Omental fat pad (tissue), 4 donors: ENCODE measurements around the gene HSF2BP. TPM values are rescaled to one million over a fixed set of nuclear protein-coding genes. Genes with fewer than 3 reads are reported as not detected.

Experiments used
- ATAC-seq: fragments of 150-250 bp; one replicate; pipeline ENCODE4 v1.9.1; 2016; ENCODE audit warnings: mild to moderate bottlenecking, moderate library complexity; ENCODE audit not compliant: low FRiP score
- DNase-seq: peaks from one replicate; pipeline ENCODE4 v3.0.0-alpha.2; 2019; ENCODE audit warnings: low spot score
- CTCF ChIP-seq, 3 donors: fragments of 450-650 bp; IDR thresholded peaks; one replicate each; pipeline ENCODE4 v1.5.1; 2016 to 2017; ENCODE audit warnings: antibody characterized with exemption in 3 of 3, mild to moderate bottlenecking in 3 of 3, moderate library complexity in 2 of 3
- total RNA-seq, 4 donors: library from RNA; depleted of rRNA; stranded (reverse); fragments of >200 nt; gene quantifications; one replicate each; pipeline ENCODE4 v1.1.0, GENCODE V29; 2016

Gene HSF2BP
- total RNA-seq, 4 donors from 2014 or later: 0.94 to 1.6 (median 1.1) TPM; not detected in 1

GRCh38 chr21:43608664-43609063, 50.6 kb downstream of the HSF2BP start:
- no peak for DNase-seq
- ATAC-seq: no peak
- no peak for TF ChIP-seq CTCF (IDR thresholded peaks at IDR 0.05)

DNA sequence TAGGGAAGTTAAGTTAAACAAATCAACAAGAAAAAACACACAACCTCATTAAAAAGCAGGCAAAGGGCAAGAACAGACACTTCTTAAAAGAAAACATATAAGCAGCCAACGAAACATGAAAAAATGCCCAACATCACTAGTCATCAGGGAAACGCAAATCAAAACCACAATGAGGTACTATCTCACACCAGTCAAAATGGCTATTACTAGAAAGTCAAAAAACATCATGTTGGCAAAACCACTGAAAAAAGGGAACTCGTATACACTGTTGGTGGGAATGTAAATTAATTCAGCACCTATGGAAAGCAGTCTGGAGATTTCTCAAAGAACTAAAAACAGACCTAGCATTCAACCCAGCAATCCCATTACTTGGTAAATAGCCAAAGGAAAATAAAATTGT, 51.1 kb downstream of the HSF2BP start:
- no peak for DNase-seq
- no peak for TF ChIP-seq CTCF (IDR thresholded peaks at IDR 0.05)
- ATAC-seq: no peak

DNA sequence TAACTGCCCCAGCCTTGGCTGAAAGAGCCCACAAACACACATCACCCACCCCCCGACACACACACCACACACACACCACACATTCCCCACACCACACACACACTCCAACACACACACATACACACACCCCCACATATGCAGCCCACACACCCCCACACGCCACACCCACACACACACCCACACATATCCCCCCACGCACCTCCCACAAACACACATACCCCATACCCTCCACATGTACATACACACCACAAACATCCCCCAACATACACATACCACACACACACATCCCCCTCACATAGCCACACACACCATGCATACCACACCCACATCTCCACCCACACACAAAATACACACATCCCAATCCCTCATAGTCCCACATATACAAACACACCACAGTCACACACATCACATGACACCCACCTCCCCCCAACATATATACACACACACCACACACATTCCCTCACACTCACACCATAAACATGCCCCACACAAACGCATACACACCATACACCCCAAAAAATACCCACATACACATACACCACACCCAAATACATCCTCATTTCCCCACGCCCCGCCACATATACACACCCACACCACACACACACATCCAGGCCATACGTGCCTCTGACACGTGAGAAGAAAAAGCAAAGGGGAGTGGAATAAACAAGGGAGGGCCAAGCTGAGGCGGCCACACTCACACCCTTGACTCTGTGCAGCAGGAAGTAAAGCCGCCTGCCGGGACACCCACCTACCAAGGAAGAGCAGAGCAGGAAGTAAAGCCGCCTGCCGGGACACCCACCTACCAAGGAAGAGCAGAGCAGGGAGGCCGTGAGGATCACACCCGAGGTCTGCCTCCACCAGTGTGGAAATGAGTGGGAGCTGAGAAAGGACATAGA, 53.7 kb downstream of the HSF2BP start:
- no peak for TF ChIP-seq CTCF (IDR thresholded peaks at IDR 0.05)
- DNase-seq: no peak
- ATAC-seq: no peak

DNA sequence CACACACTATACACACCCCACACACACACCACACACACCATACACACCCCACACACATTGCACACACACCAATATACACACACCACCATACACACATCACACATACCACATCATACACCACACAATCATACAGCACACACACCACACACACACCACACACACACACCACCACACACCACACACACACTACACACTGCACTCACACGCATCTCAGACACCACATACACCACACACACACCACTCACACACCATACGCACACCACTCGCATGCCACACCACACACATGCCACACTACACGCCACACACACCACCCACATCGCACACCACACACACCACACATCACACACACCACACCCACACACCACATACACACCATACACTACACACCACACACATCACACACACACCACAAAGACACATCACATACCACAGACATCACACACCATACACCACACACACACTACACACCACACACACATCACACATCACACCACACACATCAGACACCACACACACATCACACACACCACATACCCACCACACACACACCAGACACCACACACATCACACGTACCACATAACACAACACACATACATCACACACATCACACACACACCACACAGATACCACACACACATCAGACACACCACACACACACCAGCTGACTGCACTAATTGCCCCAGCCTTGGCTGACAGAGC, 54.6 kb downstream of the HSF2BP start:
- DNase-seq: no peak
- no peak for TF ChIP-seq CTCF (IDR thresholded peaks at IDR 0.05)
- ATAC-seq: no peak

GRCh38 chr21:43603641-43604504, 55.4 kb downstream of the HSF2BP start:
- TF ChIP-seq CTCF (IDR thresholded peaks at IDR 0.05): no peak
- no peak for DNase-seq
- peak; percentile 30 for ATAC-seq

DNA sequence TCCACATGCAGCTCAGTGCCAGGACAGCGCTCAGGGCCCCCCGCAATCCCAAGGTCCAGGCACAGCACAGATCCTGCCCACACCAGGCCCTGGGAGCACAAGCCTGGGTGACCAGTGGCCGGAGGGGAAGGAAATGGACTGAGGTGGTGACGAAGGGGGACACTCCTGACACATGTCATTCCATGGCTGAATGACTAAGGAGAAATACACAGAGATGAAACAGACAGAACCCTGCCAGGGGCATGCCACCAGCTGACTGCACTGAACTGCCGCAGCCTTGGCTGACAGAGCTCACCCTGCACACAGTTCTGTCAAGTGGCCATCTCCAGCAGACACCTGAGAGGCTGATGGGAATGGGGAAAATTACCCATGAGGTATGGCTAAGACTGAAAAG, 56.1 kb downstream of the HSF2BP start:
- no peak for DNase-seq
- TF ChIP-seq CTCF (IDR thresholded peaks at IDR 0.05): no peak
- no peak for ATAC-seq
